Measurements from ENCODE around the gene GPALPP1. TPM values are rescaled to one million over a fixed set of nuclear protein-coding genes. Genes with fewer than 3 reads are reported as not detected.

Gene GPALPP1
- total and polyA plus RNA-seq, 2 donors (not counting 1 experiment from before 2014, with no cell fraction given) = 19.7 to 41.8 TPM

- Histone ChIP-seq H3K9me3 (ENCODE audit: control extremely low read depth in 1 of 3, control insufficient read depth in 2 of 3, insufficient read depth in 1 of 3, low read length in 2 of 3) (no peaks in the 10 kb centered on the region), H2AFZ (ENCODE audit: insufficient read depth, low read depth, low read length, poor library complexity, severe bottlenecking) (no peak overlapping the region), H3K4me3 (ENCODE audit: control extremely low read depth in 1 of 5, extremely low read depth in 1 of 5, insufficient read depth in 1 of 5, low read depth in 2 of 5, low read length in 4 of 5) (no peak overlapping the region), H3K9ac (ENCODE audit: low read length) (no peak overlapping the region), H3K27me3 (replicated peaks in 1 of 4; ENCODE audit: control extremely low read depth in 1 of 4, control insufficient read depth in 3 of 4, insufficient read depth in 4 of 4, low read length in 3 of 4) (no peaks in the 10 kb centered on the region), H3K4me2 (replicated peaks; ENCODE audit: low read depth, low read length, poor library complexity, severe bottlenecking) (no peak overlapping the region), H3K36me3 (replicated peaks in 1 of 2; ENCODE audit: control extremely low read depth in 1 of 2, control insufficient read depth in 1 of 2, extremely low read depth in 1 of 2, insufficient read depth in 2 of 2, low read length in 1 of 2) (peaks cover 3 to 24% of the 10 kb centered on the region in 2 experiments), H3K4me1 (ENCODE audit: control insufficient read depth in 2 of 2, insufficient read depth in 2 of 2, low read length in 2 of 2) (peaks cover 18 to 22% of the 10 kb centered on the region in 2 donors), H3K79me2 (ENCODE audit: control insufficient read depth, insufficient read depth, low read length) (no peaks in the 10 kb centered on the region), H4K20me1 (ENCODE audit: control insufficient read depth, insufficient read depth, low read length, poor library complexity, severe bottlenecking) (no peaks in the 10 kb centered on the region), H3K27ac (ENCODE audit: low read length in 2 of 2) (no peak overlapping the region)
- CTCF ChIA-PET = interaction anchor here (11.8 kb wide), 1 partner anchor 494 kb away, joined by 156 read pairs; no protein-coding TSS in a partner anchor
- no peak overlapping the region for H3K4me3 Mint-ChIP-seq
- WGBS (ENCODE audit: insufficient coverage) = no CpG with 5 or more reads among the region's 1 CpG
- intact Hi-C loops (cut with micrococcal nuclease) = no loop called here
- ATAC-seq (ENCODE audit: low read depth) (no peak), DNase-seq (no peak)
- TF ChIP-seq CTCF (IDR thresholded peaks at IDR 0.05) = no peak
- no peak for TF ChIP-seq EZH2 (IDR thresholded peaks at IDR 0.05; ENCODE audit: borderline replicate concordance, insufficient read depth, low read depth, low read length, poor library complexity, severe bottlenecking)
- no peaks in the 10 kb centered on the region for H3K27me3 Mint-ChIP-seq
- POLR2A ChIA-PET = no interaction called here
- no peaks in the 10 kb centered on the region for H3K9me3 Mint-ChIP-seq (ENCODE audit: insufficient read depth)
- no peak overlapping the region for H3K27ac Mint-ChIP-seq
- H3K4me1 Mint-ChIP-seq = peaks cover 4% of the 10 kb centered on the region
These were observed 12.3 kb upstream of the GPALPP1 start for GRCh38 chr13:44976949-44977583.

- POLR2A ChIA-PET = no interaction called here
- no peaks in the 10 kb centered on the region for H3K27me3 Mint-ChIP-seq
- Histone ChIP-seq H3K9me3 (ENCODE audit: control extremely low read depth in 1 of 3, control insufficient read depth in 2 of 3, insufficient read depth in 1 of 3, low read length in 2 of 3) (no peaks in the 10 kb centered on the region), H2AFZ (ENCODE audit: insufficient read depth, low read depth, low read length, poor library complexity, severe bottlenecking) (no peak overlapping the region), H3K36me3 (replicated peaks in 1 of 2; ENCODE audit: control extremely low read depth in 1 of 2, control insufficient read depth in 1 of 2, extremely low read depth in 1 of 2, insufficient read depth in 2 of 2, low read length in 1 of 2) (peaks cover 3 to 24% of the 10 kb centered on the region in 2 experiments), H3K79me2 (ENCODE audit: control insufficient read depth, insufficient read depth, low read length) (peaks cover 5% of the 10 kb centered on the region), H3K27me3 (replicated peaks in 1 of 4; ENCODE audit: control extremely low read depth in 1 of 4, control insufficient read depth in 3 of 4, insufficient read depth in 4 of 4, low read length in 3 of 4) (no peaks in the 10 kb centered on the region), H3K4me3 (ENCODE audit: control extremely low read depth in 1 of 5, extremely low read depth in 1 of 5, insufficient read depth in 1 of 5, low read depth in 2 of 5, low read length in 4 of 5) (no peak overlapping the region), H3K4me1 (ENCODE audit: control insufficient read depth in 2 of 2, insufficient read depth in 2 of 2, low read length in 2 of 2) (peaks cover 18 to 21% of the 10 kb centered on the region in 2 donors), H3K9ac (ENCODE audit: low read length) (no peak overlapping the region), H4K20me1 (ENCODE audit: control insufficient read depth, insufficient read depth, low read length, poor library complexity, severe bottlenecking) (no peaks in the 10 kb centered on the region), H3K4me2 (replicated peaks; ENCODE audit: low read depth, low read length, poor library complexity, severe bottlenecking) (no peak overlapping the region), H3K27ac (ENCODE audit: low read length in 2 of 2) (no peak overlapping the region)
- CTCF ChIA-PET = interaction anchor here (1.3 kb wide), 1 partner anchor 495 kb away, joined by 5 read pairs; no protein-coding TSS in a partner anchor
- intact Hi-C loops (cut with micrococcal nuclease) = no loop called here
- no peak overlapping the region for H3K27ac Mint-ChIP-seq
- H3K9me3 Mint-ChIP-seq (ENCODE audit: insufficient read depth) = no peaks in the 10 kb centered on the region
- TF ChIP-seq CTCF (IDR thresholded peaks at IDR 0.05) = no peak
- TF ChIP-seq EZH2 (IDR thresholded peaks at IDR 0.05; ENCODE audit: borderline replicate concordance, insufficient read depth, low read depth, low read length, poor library complexity, severe bottlenecking) = no peak
- H3K4me3 Mint-ChIP-seq = no peak overlapping the region
- no CpG with 5 or more reads among the region's 1 CpG for WGBS (ENCODE audit: insufficient coverage)
- DNase-seq (no peak), ATAC-seq (ENCODE audit: low read depth) (no peak)
- H3K4me1 Mint-ChIP-seq = peaks cover 4% of the 10 kb centered on the region
These were observed 11.0 kb upstream of the GPALPP1 start for GRCh38 chr13:44978328-44978727.

Data from B cell (primary cell).